Upper lobe of right lung (tissue), 1 donor: ENCODE data around the gene SMAD3. TPM values are rescaled to one million over a fixed set of nuclear protein-coding genes. Genes with fewer than 3 reads are reported as not detected.

ENCODE experiments used
- ATAC-seq: fragments of 200-7000 bp; cut with Tn5 transposase; one replicate; pipeline ENCODE4 v1.9.1; 2020; ENCODE audit warnings: mild to moderate bottlenecking, moderate library complexity
- DNase-seq: peaks from one replicate; pipeline ENCODE4 v3.0.0-alpha.2; 2020
- H3K27ac ChIP-seq: fragments of 200-600 bp; one replicate; pipeline ENCODE4 v1.8.0; 2022
- H3K27me3 ChIP-seq: fragments of 200-600 bp; one replicate; pipeline ENCODE4 v1.8.0; 2022; ENCODE audit warnings: mild to moderate bottlenecking
- H3K36me3 ChIP-seq: fragments of 200-600 bp; one replicate; pipeline ENCODE4 v1.8.0; 2022
- H3K4me1 ChIP-seq: fragments of 200-600 bp; one replicate; pipeline ENCODE4 v1.8.0; 2022
- H3K4me3 ChIP-seq: fragments of 200-600 bp; one replicate; pipeline ENCODE4 v1.8.0; 2022; ENCODE audit warnings: mild to moderate bottlenecking
- H3K9me3 ChIP-seq: fragments of 200-600 bp; one replicate; pipeline ENCODE4 v1.8.0; 2022
- CTCF ChIP-seq: fragments of 200-600 bp; IDR thresholded peaks from one replicate; pipeline ENCODE4 v1.8.0; 2022; ENCODE audit warnings: antibody characterized with exemption
- intact Hi-C: fragments of 100-400 bp; cut with DNase I; formaldehyde crosslinking; loops from one replicate; pipeline ENCODE4 v1.11.0; 2022
- total RNA-seq: library from RNA; stranded (reverse); fragmentation: NEBNext Ultra II Directional; extraction: Animal tissue kit (Norgen Biotek cat#: 25700); gene quantifications from one replicate; pipeline ENCODE4 v1.2.1, GENCODE V29; 2021
- donor health status: DM: no; HTN: yes; CAD: no; lungs with severe emphysema.

SMAD3 gene
- total RNA-seq, 1 donor from 2014 or later = 31.6 TPM

DNA sequence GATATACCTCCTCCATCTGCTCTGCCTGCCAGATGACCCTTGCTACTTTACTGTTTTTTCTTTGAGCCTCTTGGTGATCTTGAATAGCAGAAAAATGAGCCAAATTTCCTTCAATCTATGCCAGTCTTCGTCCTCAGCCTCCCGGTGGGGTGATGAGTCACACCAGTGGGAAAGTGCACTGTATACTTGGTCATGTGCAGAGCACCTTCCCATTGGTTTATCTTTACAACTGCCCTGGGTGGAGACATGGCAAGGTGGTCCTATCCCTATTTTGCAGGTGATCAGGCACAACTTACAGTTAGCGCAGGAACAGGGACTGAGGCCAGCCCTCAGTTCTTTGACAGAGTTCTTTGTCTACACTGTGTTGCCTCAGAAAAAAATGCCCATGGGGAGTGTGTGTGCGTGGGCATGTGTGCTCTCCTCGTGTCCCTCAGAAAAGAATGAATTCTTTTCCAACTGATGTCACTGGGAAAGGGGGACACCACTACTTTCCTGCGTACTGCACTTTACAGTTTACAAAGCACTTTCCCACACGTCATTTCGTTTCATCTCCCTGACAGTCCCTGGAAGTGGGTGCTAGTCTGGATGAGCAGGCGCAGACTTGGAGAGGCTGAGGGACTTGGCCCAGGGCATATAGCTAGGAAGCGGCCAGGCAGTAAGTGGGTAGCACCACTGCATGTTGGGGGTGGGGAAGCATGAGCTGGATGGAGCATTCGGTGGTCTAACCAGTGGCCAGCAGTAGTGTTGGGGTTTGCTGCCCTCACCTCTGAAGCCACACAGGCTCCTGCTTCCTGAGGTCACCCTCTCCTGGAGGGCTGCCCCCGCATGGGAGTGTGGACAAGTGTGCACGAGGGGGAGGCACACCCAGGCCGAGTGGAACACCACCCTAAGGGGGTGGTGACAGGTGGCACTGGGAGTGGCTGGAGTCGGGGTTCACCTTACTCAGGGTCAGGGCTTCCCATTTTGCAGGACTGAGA lies 24.1 kb downstream of the SMAD3 start:
- ATAC-seq = no peak
- no peak for DNase-seq
- TF ChIP-seq CTCF = no peak
- no peak overlapping the region for H3K4me3 ChIP-seq
- H3K9me3 ChIP-seq = no peaks in the 10 kb centered on the region
- no peaks in the 10 kb centered on the region for H3K36me3 ChIP-seq
- no peaks in the 10 kb centered on the region for H3K27me3 ChIP-seq
- peaks cover 74% of the 10 kb centered on the region for H3K4me1 ChIP-seq
- intact Hi-C loops = no loop called here
- H3K27ac ChIP-seq = no peak overlapping the region

DNA sequence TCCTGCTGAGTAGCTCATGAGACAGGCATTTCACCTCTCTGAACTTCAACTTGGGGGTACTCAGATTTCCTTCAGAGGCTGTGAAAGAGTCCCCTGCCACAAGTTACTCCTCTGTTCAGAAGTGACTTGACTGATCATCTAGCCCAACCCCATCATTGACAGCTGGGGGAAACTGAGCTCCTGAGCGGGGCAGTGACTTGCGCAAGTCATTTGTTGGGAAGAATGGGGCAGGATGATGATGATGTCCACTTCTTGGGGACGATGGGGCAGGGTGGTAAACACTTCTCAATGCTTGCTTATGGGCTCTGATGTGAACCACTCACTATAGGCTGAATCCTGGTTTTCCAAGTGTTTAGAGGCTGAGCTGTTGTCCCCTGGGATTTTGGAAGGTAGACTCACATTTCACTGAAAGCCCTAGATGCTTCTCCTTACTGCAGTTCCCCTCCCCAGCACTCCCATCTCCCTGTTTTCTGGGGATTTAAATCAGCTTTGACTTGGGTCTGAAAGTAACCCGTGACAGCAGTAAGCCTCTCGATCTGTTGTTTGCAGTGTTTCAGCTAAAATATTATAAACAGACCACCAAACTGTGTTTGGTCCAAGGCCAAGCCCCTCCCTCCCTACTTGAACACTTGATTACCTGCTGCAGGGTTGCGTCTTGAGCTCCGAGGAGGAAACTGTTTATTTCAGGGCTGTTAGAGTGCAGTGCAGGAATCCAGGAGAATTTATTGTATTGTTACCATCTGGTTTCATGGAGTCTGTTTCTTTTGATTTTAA lies 25.1 kb downstream of the SMAD3 start:
- Histone ChIP-seq H3K27me3 (no peaks in the 10 kb centered on the region), H3K9me3 (no peaks in the 10 kb centered on the region), H3K4me3 (no peak overlapping the region), H3K36me3 (no peaks in the 10 kb centered on the region), H3K27ac (no peak overlapping the region), H3K4me1 (peaks cover 64% of the 10 kb centered on the region)
- ATAC-seq (no peak), DNase-seq (no peak)
- intact Hi-C loops = no loop called here
- TF ChIP-seq CTCF = no peak

DNA sequence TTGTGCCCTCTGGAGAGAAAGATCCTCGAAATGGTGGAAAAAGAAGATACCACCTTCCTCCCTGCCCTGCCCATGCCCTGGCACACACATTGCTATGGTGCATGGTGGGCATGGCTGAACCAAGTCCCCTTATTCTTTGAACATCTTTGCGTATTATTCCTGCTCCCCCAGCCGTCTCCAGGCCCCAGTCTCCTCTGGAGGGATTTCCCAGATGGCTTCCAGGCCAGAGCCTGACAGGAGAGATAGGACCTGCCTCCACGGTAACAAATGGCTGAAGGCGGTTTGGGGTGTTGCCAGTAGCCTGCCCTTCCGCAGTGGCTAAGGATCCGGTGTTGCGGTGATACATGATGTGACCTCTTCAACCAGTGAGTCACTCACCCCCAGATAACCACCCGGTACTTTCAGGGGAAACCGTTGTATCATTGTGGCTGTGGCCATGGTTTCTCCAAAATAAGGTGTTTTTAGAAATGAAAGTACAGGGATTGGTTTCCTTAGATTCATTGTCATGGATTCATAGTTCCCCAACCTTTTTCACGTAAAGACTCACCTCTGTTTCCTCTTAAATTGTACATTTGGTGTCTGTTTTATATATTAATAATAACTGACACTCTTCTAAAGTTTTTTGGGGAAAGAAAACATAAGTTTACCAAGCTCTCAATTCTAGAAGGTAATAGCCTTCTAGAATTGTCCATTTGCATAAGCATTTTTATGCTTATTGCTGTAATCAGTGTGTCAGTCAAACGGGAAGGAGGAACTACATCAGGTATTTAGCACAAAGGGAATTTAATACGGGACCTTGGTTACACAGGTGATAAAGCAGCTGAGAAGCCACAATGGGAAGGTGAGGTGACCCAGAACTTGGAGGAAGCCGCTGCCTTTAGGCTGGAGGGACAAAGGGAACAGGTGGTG lies 25.9 kb downstream of the SMAD3 start:
- ATAC-seq = peak; percentile 70
- DNase-seq = no peak
- Histone ChIP-seq H3K27me3 (no peaks in the 10 kb centered on the region), H3K4me3 (no peak overlapping the region), H3K4me1 (peaks cover 57% of the 10 kb centered on the region), H3K27ac (no peak overlapping the region), H3K36me3 (no peaks in the 10 kb centered on the region), H3K9me3 (no peaks in the 10 kb centered on the region)
- intact Hi-C loops = no loop called here
- TF ChIP-seq CTCF = no peak

DNA sequence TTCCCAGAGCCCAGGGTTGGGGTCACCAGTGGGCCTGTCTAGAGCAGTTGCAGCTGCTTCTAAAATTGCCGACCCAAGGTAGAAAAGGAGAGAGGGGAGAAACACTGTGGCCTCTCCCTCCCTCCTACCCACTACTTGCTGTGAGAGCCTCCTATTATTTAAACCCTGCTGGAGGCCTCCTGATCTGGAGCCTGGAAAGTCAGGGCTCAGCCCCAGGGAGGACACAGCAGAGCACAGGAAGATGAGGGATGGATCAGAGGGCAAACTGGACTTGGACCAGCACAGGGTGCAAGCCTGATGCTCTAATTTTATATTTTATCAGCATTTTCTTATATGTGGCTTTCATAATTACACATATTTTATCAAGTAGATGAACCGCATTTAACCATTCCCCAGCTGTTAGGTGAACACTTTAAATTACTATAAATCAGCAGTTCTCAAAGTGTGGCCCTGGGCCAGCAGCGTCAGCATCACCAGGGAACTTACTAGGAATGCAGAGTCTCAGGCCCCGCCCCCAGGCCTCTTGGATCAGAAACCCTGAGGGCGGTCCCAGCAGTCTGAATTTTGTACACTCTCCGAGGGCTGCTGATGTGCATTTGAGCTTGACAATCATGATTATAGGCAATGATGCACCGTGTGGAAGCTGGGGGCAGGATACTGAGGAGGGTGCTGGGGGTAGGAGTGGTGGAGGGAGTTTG lies 26.7 kb downstream of the SMAD3 start:
- intact Hi-C loops = no loop called here
- ATAC-seq (no peak), DNase-seq (no peak)
- no peaks in the 10 kb centered on the region for H3K9me3 ChIP-seq
- H3K4me3 ChIP-seq = no peak overlapping the region
- TF ChIP-seq CTCF = no peak
- H3K27ac ChIP-seq = no peak overlapping the region
- H3K27me3 ChIP-seq = no peaks in the 10 kb centered on the region
- no peaks in the 10 kb centered on the region for H3K36me3 ChIP-seq
- peaks cover 55% of the 10 kb centered on the region for H3K4me1 ChIP-seq
